ENCODE data around the gene ZFYVE9.

Gene ZFYVE9

GRCh38 chr1:52153898-52154297 lies 12.0 kb downstream of the ZFYVE9 start:
- H3K4me3 ChIP-seq (ENCODE audit: low read depth, low read length): no peak overlapping the region
- DNase-seq (ENCODE audit: low read depth): peak; percentile 49
- no peak for TF ChIP-seq CTCF (conservative IDR thresholded peaks at IDR 0.05; ENCODE audit: low read depth, low read length)

- DNase-seq (ENCODE audit: low read depth): no peak
- TF ChIP-seq CTCF (conservative IDR thresholded peaks at IDR 0.05; ENCODE audit: low read depth, low read length): no peak
- no peak overlapping the region for H3K4me3 ChIP-seq (ENCODE audit: low read depth, low read length)
These were observed 14.6 kb downstream of the ZFYVE9 start for GRCh38 chr1:52156460-52156859.

- H3K4me3 ChIP-seq (ENCODE audit: low read depth, low read length): no peak overlapping the region
- DNase-seq (ENCODE audit: low read depth): peak; percentile 21
- TF ChIP-seq CTCF (conservative IDR thresholded peaks at IDR 0.05; ENCODE audit: low read depth, low read length): no peak
These were observed 15.7 kb downstream of the ZFYVE9 start for GRCh38 chr1:52157582-52157981.

- no peak for DNase-seq (ENCODE audit: low read depth)
- no peak for TF ChIP-seq CTCF (conservative IDR thresholded peaks at IDR 0.05; ENCODE audit: low read depth, low read length)
- H3K4me3 ChIP-seq (ENCODE audit: low read depth, low read length): no peak overlapping the region
These were observed 16.3 kb downstream of the ZFYVE9 start for GRCh38 chr1:52158218-52158617.

GRCh38 chr1:52159033-52159789 lies 17.3 kb downstream of the ZFYVE9 start:
- DNase-seq (ENCODE audit: low read depth): no peak

GRCh38 chr1:52162947-52163346 lies 21.1 kb downstream of the ZFYVE9 start:
- no peak for DNase-seq (ENCODE audit: low read depth)
- no peak overlapping the region for H3K4me3 ChIP-seq (ENCODE audit: low read depth, low read length)
- no peak for TF ChIP-seq CTCF (conservative IDR thresholded peaks at IDR 0.05; ENCODE audit: low read depth, low read length)

More at GRCh38 chr1:52159033-52159789, 17.3 kb downstream of the ZFYVE9 start:
- no peak overlapping the region for H3K4me3 ChIP-seq (ENCODE audit: low read depth, low read length)
- no peak for TF ChIP-seq CTCF (conservative IDR thresholded peaks at IDR 0.05; ENCODE audit: low read depth, low read length)

- no peak overlapping the region for H3K4me3 ChIP-seq (ENCODE audit: low read depth, low read length)
- DNase-seq (ENCODE audit: low read depth): no peak
- no peak for TF ChIP-seq CTCF (conservative IDR thresholded peaks at IDR 0.05; ENCODE audit: low read depth, low read length)
These were observed 22.7 kb downstream of the ZFYVE9 start for GRCh38 chr1:52164604-52165003.
